Cardiac fibroblast (primary cell): ENCODE data around the gene CDK5R1.

Experiments
- DNase-seq, 2 donors: peaks; one replicate each; pipeline versions ENCODE4 v3.0.0 to v3.0.0-alpha.2; 2010; ENCODE audit warnings: low read depth in 2 of 2
- H3K4me3 ChIP-seq, 2 donors: replicated peaks in 1 of 2; 1 replicate in 1 of 2; 2 replicates in 1 of 2; pipeline ENCODE4 v1.5.1; 2011; ENCODE audit warnings: low read depth in 2 of 2, low read length in 2 of 2, mild to moderate bottlenecking in 2 of 2, moderate library complexity in 1 of 2
- TF ChIP-seq, protein P1 (sequence below): IDR thresholded peaks from one replicate; pipeline ENCODE4 v1.5.1; 2011; ENCODE audit warnings: low read depth, mild to moderate bottlenecking, low read length, inconsistent platforms

CDK5R1 gene

DNA sequence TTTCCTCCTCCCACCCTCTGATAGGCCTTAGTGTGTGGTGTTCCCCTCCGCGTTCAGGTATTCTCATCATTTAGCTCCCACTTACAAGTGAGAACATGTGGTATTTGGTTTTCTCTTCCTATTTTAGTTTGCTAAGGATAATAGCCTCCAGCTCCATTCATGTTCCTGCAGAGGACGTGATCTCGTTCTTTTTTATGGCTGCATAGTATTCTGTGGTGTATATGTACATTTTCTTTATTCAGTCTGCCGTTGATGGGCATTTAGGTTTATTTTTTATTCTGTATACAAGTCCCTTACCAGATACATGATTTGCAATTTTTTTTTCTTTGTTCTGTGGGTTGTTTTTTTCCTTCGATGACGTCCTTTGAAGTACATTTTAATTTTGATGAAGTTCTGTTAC is 18.8 kb upstream of the CDK5R1 start:
- no peak for DNase-seq
- H3K4me3 ChIP-seq: no peak overlapping the region
- TF ChIP-seq, protein P1, sequence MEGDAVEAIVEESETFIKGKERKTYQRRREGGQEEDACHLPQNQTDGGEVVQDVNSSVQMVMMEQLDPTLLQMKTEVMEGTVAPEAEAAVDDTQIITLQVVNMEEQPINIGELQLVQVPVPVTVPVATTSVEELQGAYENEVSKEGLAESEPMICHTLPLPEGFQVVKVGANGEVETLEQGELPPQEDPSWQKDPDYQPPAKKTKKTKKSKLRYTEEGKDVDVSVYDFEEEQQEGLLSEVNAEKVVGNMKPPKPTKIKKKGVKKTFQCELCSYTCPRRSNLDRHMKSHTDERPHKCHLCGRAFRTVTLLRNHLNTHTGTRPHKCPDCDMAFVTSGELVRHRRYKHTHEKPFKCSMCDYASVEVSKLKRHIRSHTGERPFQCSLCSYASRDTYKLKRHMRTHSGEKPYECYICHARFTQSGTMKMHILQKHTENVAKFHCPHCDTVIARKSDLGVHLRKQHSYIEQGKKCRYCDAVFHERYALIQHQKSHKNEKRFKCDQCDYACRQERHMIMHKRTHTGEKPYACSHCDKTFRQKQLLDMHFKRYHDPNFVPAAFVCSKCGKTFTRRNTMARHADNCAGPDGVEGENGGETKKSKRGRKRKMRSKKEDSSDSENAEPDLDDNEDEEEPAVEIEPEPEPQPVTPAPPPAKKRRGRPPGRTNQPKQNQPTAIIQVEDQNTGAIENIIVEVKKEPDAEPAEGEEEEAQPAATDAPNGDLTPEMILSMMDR: no peak

- DNase-seq: no peak
- TF ChIP-seq, protein P1: no peak
- no peak overlapping the region for H3K4me3 ChIP-seq
Observed at GRCh38 chr17:32470405-32471167, 16.2 kb upstream of the CDK5R1 start.

GRCh38 chr17:32471652-32472051 is 15.1 kb upstream of the CDK5R1 start:
- no peak for DNase-seq
- TF ChIP-seq, protein P1: no peak
- no peak overlapping the region for H3K4me3 ChIP-seq

DNA sequence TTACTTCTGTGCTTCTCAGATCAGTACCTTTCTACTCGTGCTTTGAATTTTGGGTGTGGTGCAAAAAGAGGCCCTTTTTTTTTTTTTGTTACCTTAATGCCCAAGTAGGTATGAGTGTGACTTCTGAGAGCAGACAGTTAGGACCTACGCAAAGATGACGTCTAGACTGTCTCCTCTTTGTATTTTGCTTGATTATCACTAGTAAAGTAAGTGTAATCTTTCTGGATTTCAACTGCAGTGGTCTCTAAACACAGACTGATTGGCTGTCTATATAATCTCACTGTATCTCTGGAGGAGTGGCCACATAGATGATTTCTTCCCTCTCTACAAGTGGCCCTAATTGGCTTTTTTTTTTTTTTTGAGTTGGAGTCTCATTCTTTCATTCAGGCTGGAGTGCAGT is 11.5 kb upstream of the CDK5R1 start:
- TF ChIP-seq, protein P1: no peak
- no peak for DNase-seq
- no peak overlapping the region for H3K4me3 ChIP-seq

DNA sequence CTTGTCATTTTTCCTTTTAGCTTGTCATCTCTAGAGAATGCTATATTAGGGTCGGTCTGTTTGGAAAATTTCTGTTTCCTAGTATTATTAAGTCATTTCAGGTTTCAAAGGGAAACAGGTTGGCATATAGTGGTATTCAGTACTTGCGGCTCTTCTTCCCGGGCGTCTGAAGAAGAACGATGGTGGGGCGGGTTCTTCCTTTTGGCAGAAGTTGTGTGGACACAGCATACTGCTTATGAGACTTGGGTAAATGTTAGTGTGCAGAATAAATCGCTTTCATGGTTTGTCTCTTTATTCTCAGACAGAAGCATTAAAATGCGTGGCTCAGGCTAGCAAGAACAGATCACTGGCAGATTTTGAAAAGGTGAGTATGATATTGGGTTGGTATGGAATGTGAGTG is 9.6 kb upstream of the CDK5R1 start:
- TF ChIP-seq, protein P1: no peak
- no peak for DNase-seq
- H3K4me3 ChIP-seq: no peak overlapping the region

DNA sequence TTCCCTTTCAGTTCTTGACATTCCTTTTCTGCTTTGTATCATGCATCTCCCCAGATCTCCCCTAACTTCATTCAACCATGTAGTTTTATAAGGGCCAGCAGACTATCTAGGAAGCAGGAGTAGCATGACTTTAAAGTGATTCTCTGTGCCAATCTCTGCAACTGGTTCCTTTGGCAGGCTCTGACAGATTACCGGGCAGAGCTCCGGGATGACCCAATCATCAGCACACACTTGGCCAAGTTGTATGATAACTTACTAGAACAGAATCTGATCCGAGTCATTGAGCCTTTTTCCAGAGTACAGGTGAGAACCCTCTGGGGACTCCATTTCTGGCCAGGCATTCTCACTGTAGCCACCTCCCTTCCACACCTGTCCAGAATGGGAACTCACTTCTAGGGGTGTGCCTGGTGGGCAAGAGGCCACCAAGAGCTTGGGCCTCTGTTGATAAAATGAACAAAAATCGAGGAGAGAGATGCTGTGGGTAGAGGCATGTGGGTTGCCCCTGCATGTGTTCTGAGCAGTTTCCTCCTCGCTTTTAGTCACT is 7.6 kb upstream of the CDK5R1 start:
- TF ChIP-seq, protein P1: no peak

More for the DNA sequence above, 7.6 kb upstream of the CDK5R1 start:
- no peak overlapping the region for H3K4me3 ChIP-seq
- no peak for DNase-seq
